Spinal cord (tissue), 10 donors: ENCODE data around the gene EPN3. TPM values are rescaled to one million over a fixed set of nuclear protein-coding genes. Genes with fewer than 3 reads are reported as not detected.
A peak's percentile ranks its signal among the peaks of the same experiment; 100 is the strongest.

Experiments used
- DNase-seq, 6 donors: peaks; one replicate each; pipeline versions ENCODE4 v3.0.0 to v3.0.0-alpha.2; 2013 to 2015; ENCODE audit warnings: low spot score in 6 of 6, low read depth in 4 of 6
- H3K27ac ChIP-seq: one replicate; pipeline ENCODE4 v1.5.1; 2013; ENCODE audit warnings: low read depth, low read length, control low read depth
- H3K27me3 ChIP-seq: one replicate; pipeline ENCODE4 v1.6.1; 2013; ENCODE audit warnings: low read length; ENCODE audit not compliant: control insufficient read depth, insufficient read depth
- H3K36me3 ChIP-seq: one replicate; pipeline ENCODE4 v1.6.1; 2013; ENCODE audit warnings: low read length; ENCODE audit not compliant: control insufficient read depth, insufficient read depth
- H3K4me1 ChIP-seq: one replicate; pipeline ENCODE4 v1.6.1; 2013; ENCODE audit warnings: low read length; ENCODE audit not compliant: control insufficient read depth, insufficient read depth
- H3K4me3 ChIP-seq: one replicate; pipeline ENCODE4 v1.5.1; 2013; ENCODE audit warnings: low read depth, low read length, control low read depth
- H3K9me3 ChIP-seq: one replicate; pipeline ENCODE4 v1.6.1; 2013; ENCODE audit warnings: low read length; ENCODE audit not compliant: control insufficient read depth, insufficient read depth
- WGBS: methylation state at CpG from one replicate; pipeline ENCODE4 v1.1.5; 2013; ENCODE audit warnings: missing lambda C conversion rate; ENCODE audit not compliant: insufficient coverage; 5-methylcytosine and 5-hydroxymethylcytosine counted together
- polyA plus RNA-seq, 2 donors: library from polyadenylated mRNA; unstranded; fragments of 120-200 nt; gene quantifications; one replicate each; pipeline ENCODE4 v1.2.1, GENCODE V29; 2013; ENCODE audit not compliant: insufficient read length in 2 of 2
- total RNA-seq, 2 donors: library from RNA; depleted of rRNA in 1 of 2; stranded (reverse); fragments of 120-200 nt in 1 of 2; fragments of >200 nt in 1 of 2; gene quantifications; one replicate each; pipeline versions ENCODE4 v1.2.3 to v1.2.4, GENCODE V29; 2013 to 2014
- donor health status: healthy.

Gene EPN3
- total and polyA plus RNA-seq, 4 donors = 0.39 to 3.7 (median 1.5) TPM

- no peak for DNase-seq
- no peaks in the 10 kb centered on the region for H3K9me3 ChIP-seq
- no peaks in the 10 kb centered on the region for H3K4me1 ChIP-seq
- no peak overlapping the region for H3K27ac ChIP-seq
- no peak overlapping the region for H3K4me3 ChIP-seq
- no peaks in the 10 kb centered on the region for H3K36me3 ChIP-seq
- no peaks in the 10 kb centered on the region for H3K27me3 ChIP-seq
- 96% methylated on average over 3 of the region's 8 CpGs for WGBS
Measured at GRCh38 chr17:50495918-50496317, 36.6 kb upstream of the EPN3 start.

DNA sequence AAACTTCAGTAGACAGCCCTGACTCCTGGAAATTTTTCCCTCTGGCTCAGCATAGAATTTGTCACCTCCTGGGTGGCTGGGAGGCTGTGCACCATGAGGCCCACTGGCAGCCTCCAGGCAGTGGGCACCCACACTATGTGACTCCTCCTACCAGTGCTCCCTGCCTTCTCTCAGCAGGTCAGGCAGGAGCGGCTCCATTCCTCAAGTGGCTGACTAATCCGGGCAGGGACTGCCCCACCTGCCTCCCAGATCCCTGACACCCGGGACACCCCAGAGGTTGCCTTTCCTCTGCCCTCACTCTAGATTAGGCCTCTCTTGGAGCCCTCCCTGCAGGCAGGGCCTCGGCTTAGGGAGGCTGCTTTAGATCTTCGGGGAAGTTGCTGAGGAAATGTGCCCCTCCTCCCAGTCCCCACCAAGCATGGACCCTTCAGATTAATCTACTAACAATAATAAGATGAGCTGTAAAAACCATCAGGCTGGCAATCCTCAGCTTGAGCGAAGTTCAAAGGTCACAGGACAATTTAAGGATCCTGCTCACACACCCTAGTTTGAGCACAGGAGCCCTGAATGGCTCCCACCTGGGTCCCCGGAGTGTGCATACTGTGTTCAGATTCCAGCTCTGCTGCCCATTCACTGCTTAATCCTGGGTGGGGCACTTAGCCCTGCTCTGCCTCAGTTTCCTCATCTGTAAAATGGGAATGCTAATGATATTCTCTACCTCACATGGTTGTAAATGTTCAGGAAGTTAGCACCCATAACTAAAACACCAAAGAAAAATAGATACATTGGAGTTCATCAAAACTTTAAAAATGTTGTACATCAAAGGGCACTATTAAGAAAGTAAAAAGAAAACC lies 34.3 kb upstream of the EPN3 start:
- Histone ChIP-seq H3K27me3 (no peaks in the 10 kb centered on the region), H3K4me3 (no peak overlapping the region), H3K27ac (no peak overlapping the region), H3K9me3 (no peaks in the 10 kb centered on the region), H3K36me3 (no peaks in the 10 kb centered on the region), H3K4me1 (no peaks in the 10 kb centered on the region)
- DNase-seq = no peak
- 79% methylated on average over 5 of the region's 7 CpGs for WGBS

GRCh38 chr17:50499270-50499669 lies 33.3 kb upstream of the EPN3 start:
- Histone ChIP-seq H3K4me3 (no peak overlapping the region), H3K27ac (no peak overlapping the region)
- DNase-seq = no peak

DNA sequence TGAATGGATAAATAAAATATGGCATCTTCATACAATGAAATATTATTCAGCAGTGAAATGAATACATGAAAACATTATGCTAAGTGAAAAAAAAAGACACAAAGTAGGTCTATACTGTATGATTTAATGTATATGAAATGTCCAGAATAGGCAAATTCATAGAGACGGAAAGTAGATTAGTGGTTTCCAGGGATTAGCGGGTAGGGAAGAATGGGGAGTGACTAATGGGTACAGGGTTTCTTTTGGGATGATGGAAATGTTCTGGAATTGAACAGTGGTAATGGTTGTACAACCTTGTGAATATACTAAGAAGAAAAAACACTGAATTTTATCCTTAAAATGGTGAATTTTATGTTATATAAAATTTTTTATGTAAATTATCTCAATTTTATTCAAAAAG lies 32.8 kb upstream of the EPN3 start:
- no peak overlapping the region for H3K27ac ChIP-seq
- no peaks in the 10 kb centered on the region for H3K9me3 ChIP-seq
- no peak for DNase-seq
- no peaks in the 10 kb centered on the region for H3K36me3 ChIP-seq
- H3K27me3 ChIP-seq = no peaks in the 10 kb centered on the region
- H3K4me1 ChIP-seq = no peaks in the 10 kb centered on the region
- 100% methylated on average over 2 of the region's 2 CpGs for WGBS
- no peak overlapping the region for H3K4me3 ChIP-seq

More at GRCh38 chr17:50499270-50499669, 33.3 kb upstream of the EPN3 start:
- Histone ChIP-seq H3K4me1 (no peaks in the 10 kb centered on the region), H3K36me3 (no peaks in the 10 kb centered on the region), H3K9me3 (no peaks in the 10 kb centered on the region), H3K27me3 (no peaks in the 10 kb centered on the region)

DNA sequence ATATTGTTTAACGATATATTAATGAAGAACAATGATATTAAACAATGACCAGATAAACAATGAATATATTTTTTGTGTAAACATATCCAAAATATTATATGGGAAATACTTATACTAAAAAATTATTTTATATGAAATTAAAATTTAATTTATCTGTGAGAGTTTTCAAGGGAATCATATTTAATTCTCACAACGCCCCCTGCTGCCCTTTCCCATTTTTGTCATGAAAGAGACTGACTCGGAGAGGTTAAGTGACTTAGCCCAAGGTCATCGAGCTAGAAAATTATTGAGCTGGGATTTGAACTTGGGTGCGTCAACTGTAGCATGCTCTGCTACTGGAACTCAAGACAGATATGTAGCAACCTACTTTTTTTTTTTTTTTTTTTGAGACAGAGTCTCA lies 31.5 kb upstream of the EPN3 start:
- H3K4me3 ChIP-seq = no peak overlapping the region
- no peaks in the 10 kb centered on the region for H3K9me3 ChIP-seq
- DNase-seq = peak in 1 of 6 donors; percentile 29
- H3K4me1 ChIP-seq = no peaks in the 10 kb centered on the region
- H3K27ac ChIP-seq = no peak overlapping the region
- 80% methylated on average over 1 of the region's 5 CpGs for WGBS
- H3K27me3 ChIP-seq = no peaks in the 10 kb centered on the region
- H3K36me3 ChIP-seq = no peaks in the 10 kb centered on the region

DNA sequence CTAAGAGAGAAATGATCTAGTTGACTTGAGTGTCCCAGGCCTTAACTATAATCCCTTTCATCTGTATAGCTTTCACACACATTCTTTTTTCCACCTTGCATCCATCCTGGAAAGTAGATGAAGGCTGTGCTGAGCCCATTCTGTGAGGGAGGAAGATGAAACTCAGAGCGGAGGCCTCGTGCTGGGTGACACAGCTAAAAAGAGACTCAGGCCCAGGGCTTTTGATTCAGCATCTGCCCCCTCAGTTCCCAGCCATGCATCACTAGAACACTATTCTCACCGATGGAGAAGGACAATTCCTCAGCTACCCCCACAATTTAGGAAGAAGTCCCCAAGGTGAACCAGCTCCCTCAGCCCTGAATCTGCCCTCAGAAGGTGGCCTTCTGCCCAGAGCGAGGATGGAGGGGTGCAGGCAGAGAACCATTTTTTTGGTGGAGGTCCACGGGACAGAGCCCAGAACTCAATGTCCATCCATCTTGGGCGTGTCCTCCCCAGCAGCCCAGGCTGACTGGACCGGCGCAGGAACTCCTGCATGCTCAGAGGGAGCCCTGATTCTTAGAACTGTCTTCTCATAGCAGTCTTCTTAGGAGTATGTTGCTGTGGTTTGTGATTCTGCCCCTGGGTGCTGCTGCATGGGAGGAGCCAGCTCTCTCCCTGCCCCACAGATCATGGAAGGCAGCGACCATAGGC lies 30.1 kb upstream of the EPN3 start:
- H3K27ac ChIP-seq = no peak overlapping the region
- no peaks in the 10 kb centered on the region for H3K27me3 ChIP-seq
- H3K4me3 ChIP-seq = no peak overlapping the region
- H3K36me3 ChIP-seq = no peaks in the 10 kb centered on the region
- H3K4me1 ChIP-seq = no peaks in the 10 kb centered on the region
- no peak for DNase-seq
- WGBS = 91% methylated on average over 7 of the region's 9 CpGs
- no peaks in the 10 kb centered on the region for H3K9me3 ChIP-seq

GRCh38 chr17:50505591-50506130 lies 26.9 kb upstream of the EPN3 start:
- H3K4me3 ChIP-seq = no peak overlapping the region
- no peaks in the 10 kb centered on the region for H3K36me3 ChIP-seq
- H3K9me3 ChIP-seq = no peaks in the 10 kb centered on the region
- peaks cover 22% of the 10 kb centered on the region for H3K4me1 ChIP-seq
- no peaks in the 10 kb centered on the region for H3K27me3 ChIP-seq
- DNase-seq = no peak
- WGBS = 78% methylated on average over 4 of the region's 7 CpGs
- H3K27ac ChIP-seq = no peak overlapping the region

DNA sequence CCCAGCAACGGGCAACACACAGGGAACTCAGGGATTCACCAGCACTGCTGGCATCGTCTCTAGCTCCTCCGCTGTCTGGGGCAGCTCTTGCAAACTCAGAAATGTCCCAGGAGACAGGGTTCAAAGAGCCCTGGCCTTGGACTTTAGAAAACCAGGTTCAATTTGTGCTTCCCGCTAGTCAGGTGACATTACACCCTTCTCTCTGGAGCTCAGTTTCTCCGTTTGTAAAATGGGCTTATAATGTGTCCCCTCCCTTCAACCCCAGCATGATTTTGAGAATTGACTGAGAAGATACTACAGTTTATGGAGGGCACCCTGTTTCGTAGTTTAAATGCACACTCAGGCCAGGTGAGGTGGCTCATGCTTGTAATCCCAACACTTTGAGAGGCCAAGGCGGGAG lies 26.2 kb upstream of the EPN3 start:
- no peak for DNase-seq
- Histone ChIP-seq H3K27me3 (no peaks in the 10 kb centered on the region), H3K4me3 (no peak overlapping the region), H3K9me3 (no peaks in the 10 kb centered on the region), H3K36me3 (no peaks in the 10 kb centered on the region), H3K4me1 (peaks cover 22% of the 10 kb centered on the region), H3K27ac (no peak overlapping the region)
- whole genome bisulfite sequencing = 89% methylated on average over 4 of the region's 7 CpGs

- DNase-seq = peak; percentile 62 to 95 (median 79)
- Histone ChIP-seq H3K4me1 (peaks cover 22% of the 10 kb centered on the region), H3K27ac (peak within 1 kb of the TSS; percentile 69), H3K36me3 (no peaks in the 10 kb centered on the region), H3K27me3 (no peaks in the 10 kb centered on the region), H3K4me3 (peak within 1 kb of the TSS; percentile 62), H3K9me3 (no peaks in the 10 kb centered on the region)
- WGBS = 6% methylated on average over 62 of the region's 66 CpGs
Measured at GRCh38 chr17:50507871-50508572, 24.5 kb upstream of the EPN3 start, which contains the start of gene MYCBPAP. Gene MYCBPAP (plus strand): TSS chr17:50508439. CDS start chr17:50508675, 236 bp downstream.
